Measurements from ENCODE around the gene KAZALD1.

Gene KAZALD1

DNA sequence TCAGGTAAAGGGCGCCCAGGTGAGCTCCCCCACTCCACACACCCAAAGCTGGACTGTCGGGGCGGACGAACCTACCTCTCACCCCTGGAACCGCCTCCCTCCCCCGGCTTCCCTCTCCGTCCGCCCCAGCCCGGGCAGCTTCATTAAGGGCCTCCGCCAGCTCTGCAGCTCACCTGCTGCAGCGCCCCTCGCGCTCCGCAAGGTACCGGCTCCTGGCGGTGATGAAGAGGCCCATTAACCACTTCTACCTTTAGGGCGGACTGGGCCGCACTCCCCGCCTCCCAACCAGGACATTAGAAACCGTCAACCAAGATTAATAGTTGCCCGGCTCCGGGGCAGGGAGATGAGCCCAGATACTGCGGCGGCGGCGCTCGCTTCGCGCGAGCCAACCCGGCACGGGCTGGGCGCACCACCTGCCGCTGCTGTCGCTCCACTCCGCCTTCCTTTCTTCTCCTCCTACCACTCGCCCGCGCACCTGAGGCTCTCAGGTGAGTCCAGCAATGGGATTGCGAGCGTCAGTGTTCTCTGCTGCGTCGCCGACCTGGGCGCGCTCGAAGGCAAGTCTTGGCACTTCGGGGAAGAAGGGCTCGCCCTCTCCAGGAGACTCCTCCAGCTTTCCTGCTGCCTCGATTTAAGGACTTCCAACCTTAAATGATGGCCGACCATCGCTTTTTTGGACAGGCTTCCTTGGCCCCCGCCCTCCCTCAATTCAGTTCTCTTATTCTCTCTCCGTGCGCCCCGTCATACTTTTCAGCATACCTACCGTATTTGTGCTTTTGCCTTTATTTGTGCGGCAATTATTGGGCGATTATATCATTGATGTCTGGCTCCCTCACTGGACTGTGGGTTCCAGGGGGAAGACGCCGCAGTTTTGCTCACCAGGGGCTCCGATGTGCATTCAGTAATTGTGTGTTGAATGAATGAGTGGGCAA lies 13.6 kb upstream of the KAZALD1 start:
- no peak for DNase-seq (ENCODE audit: low spot score)

DNA sequence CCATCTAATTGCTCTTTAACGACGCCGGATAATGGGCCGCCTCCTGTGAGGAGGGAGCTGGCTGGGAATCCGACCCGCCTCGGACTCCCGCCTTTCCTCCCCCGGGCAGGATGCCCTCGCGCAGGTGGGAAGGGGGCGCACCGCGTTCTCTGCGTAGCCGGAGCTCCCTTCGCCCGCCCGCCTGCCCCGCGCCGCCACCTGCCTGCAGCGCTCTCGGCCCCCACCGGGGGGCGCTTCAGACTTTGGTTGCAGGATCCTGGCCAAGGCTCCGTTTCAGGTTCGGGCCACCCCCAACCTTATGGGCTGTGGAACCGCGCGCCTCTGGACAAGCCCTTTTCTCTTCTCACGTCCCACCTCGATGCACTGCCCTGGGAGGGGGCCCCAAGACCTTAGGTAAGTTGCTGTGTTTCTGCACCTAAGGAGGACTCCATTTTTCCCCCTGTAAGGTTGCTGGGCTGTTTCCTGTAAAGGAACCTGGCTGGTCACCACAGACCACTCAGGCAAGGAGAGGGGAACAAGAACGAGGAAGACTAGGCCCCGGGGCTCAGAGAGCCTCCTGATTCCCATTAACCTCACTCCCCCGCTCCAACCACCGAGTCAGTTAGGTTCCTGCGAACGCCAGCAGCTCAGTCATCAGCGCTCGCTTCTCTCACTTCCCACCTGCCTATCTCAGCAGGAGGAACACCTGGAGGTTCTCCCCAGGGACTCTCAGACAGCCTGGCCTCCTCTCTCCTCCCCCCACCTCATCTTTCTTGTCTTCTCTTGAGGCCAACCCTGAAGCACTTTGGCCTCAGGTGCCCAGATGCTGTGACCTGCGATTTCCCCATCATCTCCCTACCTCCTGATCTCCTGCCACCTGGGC lies 11.3 kb upstream of the KAZALD1 start:
- DNase-seq (ENCODE audit: low spot score): peak; percentile 80

GRCh38 chr10:101052285-101052684 lies 9.5 kb upstream of the KAZALD1 start:
- no peak for DNase-seq (ENCODE audit: low spot score)

- no peak for DNase-seq (ENCODE audit: low spot score)
Measured at GRCh38 chr10:101053516-101053915, 8.3 kb upstream of the KAZALD1 start.

DNA sequence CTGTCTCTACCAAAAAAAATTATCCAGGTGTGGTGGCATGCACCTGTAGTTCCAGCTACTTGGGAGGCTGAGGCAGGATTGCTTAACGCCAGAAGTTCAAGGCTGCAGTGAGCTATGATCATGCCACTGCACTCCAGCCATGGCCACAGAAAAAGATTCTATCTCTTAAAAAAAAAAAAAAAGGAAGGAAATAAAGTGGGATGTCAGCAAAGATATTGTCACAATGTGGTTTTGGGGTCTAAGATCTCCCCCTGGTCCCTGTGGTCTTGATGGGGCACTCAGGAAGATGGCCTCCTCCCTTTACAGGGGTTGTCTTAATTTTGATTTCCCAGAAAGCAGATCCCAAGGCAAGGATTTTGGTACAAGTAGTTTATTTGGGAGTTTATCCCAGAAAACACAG lies 7.4 kb upstream of the KAZALD1 start:
- no peak for DNase-seq (ENCODE audit: low spot score)

- DNase-seq (ENCODE audit: low spot score): no peak
Measured at GRCh38 chr10:101054876-101055275, 6.9 kb upstream of the KAZALD1 start.

- no peak for DNase-seq (ENCODE audit: low spot score)
Measured at GRCh38 chr10:101055411-101055810, 6.4 kb upstream of the KAZALD1 start.

GRCh38 chr10:101056365-101057151 lies 5.2 kb upstream of the KAZALD1 start:
- no peak for DNase-seq (ENCODE audit: low spot score)

DNA sequence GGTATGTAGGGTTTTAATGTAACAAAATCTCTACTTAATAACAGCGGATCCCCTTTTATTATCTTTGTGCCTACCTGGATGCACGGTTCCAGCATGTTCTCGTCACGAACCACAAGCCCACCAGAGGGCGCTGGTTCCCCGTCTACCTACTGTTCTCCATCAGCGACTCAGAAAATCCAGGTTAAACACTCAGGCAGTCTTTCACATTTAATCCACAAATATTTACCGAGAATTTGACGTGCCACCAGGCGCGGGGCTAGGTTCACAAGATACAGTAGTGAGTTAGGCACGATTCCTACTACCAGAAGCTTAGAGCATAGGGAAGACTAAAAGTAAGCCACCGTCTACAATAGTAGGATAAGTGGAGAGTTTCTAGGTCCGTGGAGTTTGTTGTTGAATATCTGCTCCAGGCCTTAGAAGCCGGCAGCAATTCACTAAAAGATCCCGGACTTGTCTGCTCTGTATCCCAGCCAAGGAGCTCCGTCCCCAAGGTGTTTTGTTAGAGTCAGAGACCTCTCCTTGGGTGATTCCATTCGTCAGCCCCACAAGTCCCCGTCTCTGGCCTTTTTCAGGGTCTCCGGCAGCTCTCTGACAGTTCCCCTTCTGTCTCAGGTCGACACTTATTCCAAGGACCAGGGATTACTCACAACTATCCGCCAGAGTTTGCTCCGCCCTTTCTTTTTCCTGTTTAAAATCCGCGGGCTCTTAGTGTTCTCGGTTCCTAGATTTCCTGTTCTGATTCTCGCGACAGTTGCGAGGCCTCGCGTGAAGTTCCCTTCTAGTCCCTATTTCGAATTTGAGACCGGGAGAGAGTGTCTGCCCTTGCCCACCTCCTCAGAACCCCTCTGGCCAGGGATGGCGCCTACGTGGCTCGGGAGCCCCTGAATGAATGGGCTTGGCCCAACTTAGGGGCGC lies 1.5 kb upstream of the KAZALD1 start:
- DNase-seq (ENCODE audit: low spot score): peak; percentile 90

- peak; percentile 86 for DNase-seq (ENCODE audit: low spot score)
Measured at GRCh38 chr10:101060951-101061623, 702 bp upstream of the KAZALD1 start.

DNA sequence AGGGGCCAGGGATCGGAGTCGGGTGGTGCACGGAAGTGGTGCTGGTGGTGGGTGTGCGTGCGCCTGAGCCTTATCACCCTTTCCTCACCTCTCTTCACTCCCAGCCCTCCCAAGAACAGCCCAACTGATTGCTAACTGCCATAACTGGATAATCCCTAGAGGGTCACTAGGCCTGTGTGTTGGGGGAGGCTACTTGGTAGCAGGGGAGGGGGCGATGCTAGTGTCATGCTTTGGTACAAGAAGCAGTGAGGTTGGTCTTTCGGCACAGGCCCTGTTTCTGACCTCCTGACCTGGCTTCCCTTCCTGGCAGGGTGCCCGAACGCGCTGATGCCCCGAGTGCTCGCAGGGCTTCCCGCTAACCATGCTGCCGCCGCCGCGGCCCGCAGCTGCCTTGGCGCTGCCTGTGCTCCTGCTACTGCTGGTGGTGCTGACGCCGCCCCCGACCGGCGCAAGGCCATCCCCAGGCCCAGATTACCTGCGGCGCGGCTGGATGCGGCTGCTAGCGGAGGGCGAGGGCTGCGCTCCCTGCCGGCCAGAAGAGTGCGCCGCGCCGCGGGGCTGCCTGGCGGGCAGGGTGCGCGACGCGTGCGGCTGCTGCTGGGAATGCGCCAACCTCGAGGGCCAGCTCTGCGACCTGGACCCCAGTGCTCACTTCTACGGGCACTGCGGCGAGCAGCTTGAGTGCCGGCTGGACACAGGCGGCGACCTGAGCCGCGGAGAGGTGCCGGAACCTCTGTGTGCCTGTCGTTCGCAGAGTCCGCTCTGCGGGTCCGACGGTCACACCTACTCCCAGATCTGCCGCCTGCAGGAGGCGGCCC lies 652 bp downstream of the KAZALD1 start:
- peak; percentile 48 for DNase-seq (ENCODE audit: low spot score)

GRCh38 chr10:101063050-101063525 lies 1.3 kb downstream of the KAZALD1 start:
- DNase-seq (ENCODE audit: low spot score): no peak

GRCh38 chr10:101063548-101064414 lies 2.0 kb downstream of the KAZALD1 start:
- DNase-seq (ENCODE audit: low spot score): no peak

GRCh38 chr10:101064415-101065030 lies 2.7 kb downstream of the KAZALD1 start:
- no peak for DNase-seq (ENCODE audit: low spot score)

GRCh38 chr10:101065481-101066145 lies 3.8 kb downstream of the KAZALD1 start:
- DNase-seq (ENCODE audit: low spot score): no peak

DNA sequence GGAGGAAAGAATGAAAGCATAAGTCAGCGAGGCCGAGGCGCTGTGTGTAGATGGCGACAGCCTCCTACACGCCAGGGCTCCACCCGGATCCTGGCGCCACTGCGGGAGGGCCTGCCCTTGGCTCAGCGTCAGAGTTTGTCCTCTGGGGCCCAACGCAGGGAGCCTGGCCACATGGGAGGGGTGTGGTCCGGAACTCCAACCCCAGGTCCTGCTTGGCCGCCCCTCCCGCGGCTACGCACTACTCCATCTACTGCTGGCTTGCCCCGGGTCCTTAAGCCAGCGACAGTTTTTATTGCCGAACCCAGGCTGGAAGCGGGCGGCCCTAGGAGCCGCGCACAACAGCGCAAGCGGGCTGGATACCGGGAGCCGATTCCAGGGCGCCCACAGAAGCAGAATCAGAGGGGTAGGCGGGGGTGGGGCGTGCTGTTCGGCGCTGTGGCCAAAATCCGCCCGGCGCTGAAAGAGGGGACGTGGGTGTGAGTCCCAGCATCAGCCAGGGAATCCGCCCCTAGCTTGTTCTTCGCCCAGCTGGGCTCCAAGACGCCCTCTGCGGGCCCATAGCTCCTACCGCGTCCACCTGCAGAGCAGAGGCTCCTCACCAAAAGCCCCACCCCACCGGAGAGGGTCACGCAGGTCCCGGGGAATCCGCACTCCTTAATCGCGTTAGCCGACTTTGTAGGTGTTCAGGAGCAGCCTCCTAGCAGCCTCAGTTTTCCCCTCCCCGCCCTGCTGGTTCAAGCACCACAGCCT lies 4.5 kb downstream of the KAZALD1 start:
- DNase-seq (ENCODE audit: low spot score): peak; percentile 46

- DNase-seq (ENCODE audit: low spot score): no peak
Measured at GRCh38 chr10:101066896-101067355, 5.1 kb downstream of the KAZALD1 start.

Measured in CD4-positive, alpha-beta T cell treated with Interleukin-15 for 4 hours (primary cell).